Bronchial epithelial cell (primary cell): ENCODE results near the gene NARS2. TPM values are rescaled to one million over a fixed set of nuclear protein-coding genes. Genes with fewer than 3 reads are reported as not detected.

Experiments
- DNase-seq: peaks from one replicate; pipeline ENCODE4 v3.0.0-alpha.2; 2010; ENCODE audit warnings: low read depth
- FAIRE-seq: peaks from 2 replicates; lab custom pipeline; 2011; peaks lifted over from hg19 to GRCh38; lab: Jason Lieb, UNC
- H3K27me3 ChIP-seq: 2 replicates; pipeline ENCODE4 v1.5.1; 2011; ENCODE audit warnings: low read length; ENCODE audit not compliant: control insufficient read depth, insufficient read depth
- H3K36me3 ChIP-seq: 2 replicates; pipeline ENCODE4 v1.5.1; 2011; ENCODE audit warnings: low read length; ENCODE audit not compliant: control insufficient read depth, insufficient read depth
- H3K4me3 ChIP-seq: 2 replicates; pipeline ENCODE4 v1.5.1; 2011; ENCODE audit warnings: mild to moderate bottlenecking, low read depth, low read length, control low read depth
- CTCF ChIP-seq: IDR thresholded peaks from 2 replicates; pipeline ENCODE4 v1.5.1; 2011; ENCODE audit warnings: mild to moderate bottlenecking, moderate library complexity, low read length, control low read depth, inconsistent platforms; ENCODE audit not compliant: insufficient read depth, severe bottlenecking
- total RNA-seq: library from RNA; depleted of rRNA; stranded (reverse); fragments of >200 nt; gene quantifications from 2 replicates; pipeline ENCODE4 v1.2.1, GENCODE V29; 2014

Gene NARS2
- total RNA-seq, 1 donor from 2014 or later, result 23.4 TPM

- TF ChIP-seq CTCF, result no peak
- FAIRE-seq (no peak), DNase-seq (no peak)
- Histone ChIP-seq H3K36me3 (peaks cover 4% of the 10 kb centered on the region), H3K4me3 (no peak overlapping the region), H3K27me3 (no peaks in the 10 kb centered on the region)
Observed at GRCh38 chr11:78541537-78541936, 33.1 kb downstream of the NARS2 start.

GRCh38 chr11:78540256-78540655 lies 34.4 kb downstream of the NARS2 start:
- no peak overlapping the region for H3K4me3 ChIP-seq
- no peak for DNase-seq
- TF ChIP-seq CTCF, result no peak
- no peak for FAIRE-seq
- no peaks in the 10 kb centered on the region for H3K27me3 ChIP-seq
- peaks cover 4% of the 10 kb centered on the region for H3K36me3 ChIP-seq

DNA sequence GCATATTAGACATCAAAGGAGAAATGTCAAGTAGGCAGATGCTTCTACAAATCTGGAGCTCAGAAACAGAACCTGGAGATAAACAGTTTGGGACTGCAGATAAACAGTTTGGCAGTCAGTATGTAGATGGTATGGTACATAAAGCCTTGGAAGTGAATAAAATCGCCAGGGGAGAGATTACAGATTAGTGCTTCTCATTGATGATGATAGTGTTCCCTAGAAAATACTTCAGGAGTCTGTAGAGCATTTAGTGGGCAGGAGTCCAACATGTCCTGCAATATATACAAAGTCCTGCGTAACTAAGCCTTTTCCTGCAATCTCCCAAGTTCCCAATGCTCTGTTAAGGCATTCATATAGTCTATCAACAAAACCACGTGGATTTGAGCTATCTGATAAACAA lies 35.2 kb downstream of the NARS2 start:
- TF ChIP-seq CTCF, result no peak
- FAIRE-seq, result no peak
- no peak for DNase-seq
- Histone ChIP-seq H3K27me3 (no peaks in the 10 kb centered on the region), H3K4me3 (no peak overlapping the region), H3K36me3 (peaks cover 4% of the 10 kb centered on the region)

GRCh38 chr11:78536933-78537332 lies 37.7 kb downstream of the NARS2 start:
- no peak for TF ChIP-seq CTCF
- no peak for DNase-seq
- no peak overlapping the region for H3K4me3 ChIP-seq
- FAIRE-seq, result no peak
- no peaks in the 10 kb centered on the region for H3K27me3 ChIP-seq
- peaks cover 2% of the 10 kb centered on the region for H3K36me3 ChIP-seq

GRCh38 chr11:78535920-78536319 lies 38.7 kb downstream of the NARS2 start:
- Histone ChIP-seq H3K36me3 (peaks cover 2% of the 10 kb centered on the region), H3K27me3 (no peaks in the 10 kb centered on the region), H3K4me3 (no peak overlapping the region)
- peak; percentile 44 for DNase-seq
- FAIRE-seq, result no peak
- TF ChIP-seq CTCF, result no peak

GRCh38 chr11:78535027-78535426 lies 39.6 kb downstream of the NARS2 start:
- DNase-seq, result no peak
- no peaks in the 10 kb centered on the region for H3K27me3 ChIP-seq
- H3K36me3 ChIP-seq, result peaks cover 2% of the 10 kb centered on the region
- no peak for TF ChIP-seq CTCF
- no peak for FAIRE-seq
- no peak overlapping the region for H3K4me3 ChIP-seq
